Body of pancreas (tissue), 4 donors: ENCODE measurements around the gene FGR.
A peak's percentile ranks its signal among the peaks of the same experiment; 100 is the strongest.

Source experiments
- CTCF ChIP-seq, 7 experiments: fragments of 450-650 bp in 4 of 7; fragments of 200-600 bp in 3 of 7; sonication (generic) in 3 of 7; IDR thresholded peaks; one replicate each; pipeline ENCODE4 v1.5.1; 2016 to 2019; ENCODE audit warnings: antibody characterized with exemption in 7 of 7
- POLR2A ChIP-seq, 3 donors: fragments of 450-650 bp; IDR thresholded peaks; one replicate each; pipeline ENCODE4 v1.6.1; 2016; ENCODE audit warnings: antibody characterized with exemption in 3 of 3, mild to moderate bottlenecking in 2 of 3

- TF ChIP-seq CTCF (IDR thresholded peaks at IDR 0.05) (peak in 5 of 7 experiments; percentile 14 to 51 (median 29)), POLR2A (IDR thresholded peaks at IDR 0.05) (peak; percentile 46 to 62 (median 47))
Measured at GRCh38 chr1:27574871-27575831, 59.8 kb downstream of the FGR start.
